C4-2B (cell line): ENCODE data around the gene PDCL3.

Source experiments
- ZFX ChIP-seq: fragments of 450-650 bp; IDR thresholded peaks from 2 replicates; pipeline ENCODE4 v1.6.1; 2017
- TF ChIP-seq, protein P1 (sequence below): fragments of 450-650 bp; conservative IDR thresholded peaks from 2 replicates; pipeline ENCODE4 v1.5.1; 2017; ENCODE audit warnings: mild to moderate bottlenecking

DNA sequence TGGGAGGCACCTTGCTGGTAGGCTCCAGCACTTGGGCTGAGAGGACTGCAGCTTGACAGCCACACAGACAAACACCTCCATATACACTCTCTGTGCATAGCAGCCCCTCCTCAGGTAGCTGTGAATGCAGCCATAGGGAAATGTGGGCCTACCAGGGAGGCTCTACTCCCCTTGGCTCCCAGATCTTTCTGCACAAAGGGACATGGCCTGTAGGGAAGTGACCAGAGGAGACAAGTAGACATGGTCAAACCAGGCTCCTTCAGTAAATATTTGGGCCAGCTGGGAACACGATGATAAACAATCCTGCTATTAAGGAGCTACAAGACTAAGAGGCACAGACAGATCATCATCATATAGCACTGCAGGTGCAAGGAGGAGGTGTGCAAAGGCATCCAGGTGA is 35.9 kb upstream of the PDCL3 start:
- TF ChIP-seq, protein P1, sequence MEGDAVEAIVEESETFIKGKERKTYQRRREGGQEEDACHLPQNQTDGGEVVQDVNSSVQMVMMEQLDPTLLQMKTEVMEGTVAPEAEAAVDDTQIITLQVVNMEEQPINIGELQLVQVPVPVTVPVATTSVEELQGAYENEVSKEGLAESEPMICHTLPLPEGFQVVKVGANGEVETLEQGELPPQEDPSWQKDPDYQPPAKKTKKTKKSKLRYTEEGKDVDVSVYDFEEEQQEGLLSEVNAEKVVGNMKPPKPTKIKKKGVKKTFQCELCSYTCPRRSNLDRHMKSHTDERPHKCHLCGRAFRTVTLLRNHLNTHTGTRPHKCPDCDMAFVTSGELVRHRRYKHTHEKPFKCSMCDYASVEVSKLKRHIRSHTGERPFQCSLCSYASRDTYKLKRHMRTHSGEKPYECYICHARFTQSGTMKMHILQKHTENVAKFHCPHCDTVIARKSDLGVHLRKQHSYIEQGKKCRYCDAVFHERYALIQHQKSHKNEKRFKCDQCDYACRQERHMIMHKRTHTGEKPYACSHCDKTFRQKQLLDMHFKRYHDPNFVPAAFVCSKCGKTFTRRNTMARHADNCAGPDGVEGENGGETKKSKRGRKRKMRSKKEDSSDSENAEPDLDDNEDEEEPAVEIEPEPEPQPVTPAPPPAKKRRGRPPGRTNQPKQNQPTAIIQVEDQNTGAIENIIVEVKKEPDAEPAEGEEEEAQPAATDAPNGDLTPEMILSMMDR, result no peak
- TF ChIP-seq ZFX, result no peak
